T-helper 17 cell (primary cell): ENCODE data around the gene CDKN2C. TPM values are rescaled to one million over a fixed set of nuclear protein-coding genes. Genes with fewer than 3 reads are reported as not detected.
A peak's percentile ranks its signal among the peaks of the same experiment; 100 is the strongest.

ENCODE experiments used
- ATAC-seq: fragments of 150-1000 bp; cut with Tn5 transposase; 2 replicates; pipeline ENCODE4 v1.10.0; 2021; ENCODE audit warnings: mild to moderate bottlenecking, moderate library complexity
- DNase-seq, 3 donors: peaks; one replicate each; pipeline versions ENCODE4 v3.0.0 to v3.0.0-alpha.2; 2020 to 2021
- H3K9me3 ChIP-seq: one replicate; pipeline ENCODE4 v1.7.0; 2013; ENCODE audit warnings: low read length, mild to moderate bottlenecking; ENCODE audit not compliant: control insufficient read depth, poor library complexity, severe bottlenecking
- H3K27ac Mint-ChIP-seq: one replicate; pipeline ENCODE4 v1.8.0; 2022; ENCODE audit warnings: mild to moderate bottlenecking, moderate library complexity, mixed read lengths
- H3K27me3 Mint-ChIP-seq: one replicate; pipeline ENCODE4 v1.8.0; 2022; ENCODE audit warnings: mixed read lengths
- H3K36me3 Mint-ChIP-seq: one replicate; pipeline ENCODE4 v1.8.0; 2022; ENCODE audit warnings: low read depth, mixed read lengths
- H3K4me1 Mint-ChIP-seq: one replicate; pipeline ENCODE4 v1.8.0; 2022; ENCODE audit warnings: mild to moderate bottlenecking, mixed read lengths
- H3K4me3 Mint-ChIP-seq: one replicate; pipeline ENCODE4 v1.8.0; 2022; ENCODE audit warnings: mild to moderate bottlenecking, moderate library complexity, mixed read lengths
- total RNA-seq, 4 donors: library from RNA in 2 of 4; stranded (reverse) in 2 of 4; gene quantifications; one replicate each; pipeline ENCODE4 v1.2.3 and lab custom pipeline; 2022 to 2026

Gene CDKN2C
- total RNA-seq, 2 donors from 2014 or later = 7.7 to 8.2 TPM

- Mint-ChIP-seq H3K4me3 (peak overlapping the region; percentile 100), H3K4me1 (peaks cover 15% of the 10 kb centered on the region), H3K36me3 (peaks cover 3% of the 10 kb centered on the region), H3K27me3 (no peaks in the 10 kb centered on the region), H3K27ac (peak overlapping the region; percentile 97)
- DNase-seq (peak; percentile 40 to 55 (median 53)), ATAC-seq (peak; percentile 46)
- no peaks in the 10 kb centered on the region for H3K9me3 ChIP-seq
Measured at GRCh38 chr1:50968821-50969610, 1.0 kb upstream of the CDKN2C start.

- H3K4me1 Mint-ChIP-seq = peaks cover 17% of the 10 kb centered on the region
- H3K27me3 Mint-ChIP-seq = no peaks in the 10 kb centered on the region
- DNase-seq = no peak
- ATAC-seq = no peak
- peaks cover 5% of the 10 kb centered on the region for H3K36me3 Mint-ChIP-seq
- H3K9me3 ChIP-seq = no peaks in the 10 kb centered on the region
- peak overlapping the region; percentile 97 for H3K27ac Mint-ChIP-seq
- H3K4me3 Mint-ChIP-seq = peak overlapping the region; percentile 100
Measured at GRCh38 chr1:50970509-50970887, 453 bp downstream of the CDKN2C start.

GRCh38 chr1:50970931-50971582 lies 1.0 kb downstream of the CDKN2C start:
- H3K4me1 Mint-ChIP-seq = peaks cover 18% of the 10 kb centered on the region
- peaks cover 5% of the 10 kb centered on the region for H3K36me3 Mint-ChIP-seq
- no peaks in the 10 kb centered on the region for H3K27me3 Mint-ChIP-seq
- peak overlapping the region; percentile 97 for H3K27ac Mint-ChIP-seq
- ATAC-seq = no peak
- DNase-seq = no peak
- no peaks in the 10 kb centered on the region for H3K9me3 ChIP-seq
- H3K4me3 Mint-ChIP-seq = peak overlapping the region; percentile 100

- H3K36me3 Mint-ChIP-seq = peaks cover 5% of the 10 kb centered on the region
- no peak for ATAC-seq
- peaks cover 7% of the 10 kb centered on the region for H3K27me3 Mint-ChIP-seq
- H3K9me3 ChIP-seq = no peaks in the 10 kb centered on the region
- H3K4me1 Mint-ChIP-seq = peaks cover 26% of the 10 kb centered on the region
- DNase-seq = no peak
- no peak overlapping the region for H3K4me3 Mint-ChIP-seq
- H3K27ac Mint-ChIP-seq = no peak overlapping the region
Measured at GRCh38 chr1:50971748-50972305, 1.8 kb downstream of the CDKN2C start.

- Mint-ChIP-seq H3K27ac (no peak overlapping the region), H3K36me3 (peaks cover 5% of the 10 kb centered on the region), H3K4me1 (peaks cover 25% of the 10 kb centered on the region), H3K27me3 (peaks cover 8% of the 10 kb centered on the region), H3K4me3 (no peak overlapping the region)
- no peaks in the 10 kb centered on the region for H3K9me3 ChIP-seq
- DNase-seq (no peak), ATAC-seq (no peak)
Measured at GRCh38 chr1:50972766-50973165, 2.7 kb downstream of the CDKN2C start.

GRCh38 chr1:50973255-50973654 lies 3.2 kb downstream of the CDKN2C start:
- Mint-ChIP-seq H3K27me3 (peaks cover 8% of the 10 kb centered on the region), H3K4me3 (no peak overlapping the region), H3K27ac (no peak overlapping the region)

GRCh38 chr1:50973875-50974617 lies 4.0 kb downstream of the CDKN2C start:
- ATAC-seq (no peak), DNase-seq (no peak)
- Mint-ChIP-seq H3K27me3 (peaks cover 8% of the 10 kb centered on the region), H3K4me1 (peaks cover 32% of the 10 kb centered on the region), H3K27ac (peak overlapping the region; percentile 19), H3K36me3 (peaks cover 5% of the 10 kb centered on the region), H3K4me3 (no peak overlapping the region)
- H3K9me3 ChIP-seq = no peaks in the 10 kb centered on the region

More at GRCh38 chr1:50973255-50973654, 3.2 kb downstream of the CDKN2C start:
- peaks cover 25% of the 10 kb centered on the region for H3K4me1 Mint-ChIP-seq
- no peaks in the 10 kb centered on the region for H3K9me3 ChIP-seq
- no peak for DNase-seq
- H3K36me3 Mint-ChIP-seq = peaks cover 5% of the 10 kb centered on the region
- ATAC-seq = no peak

GRCh38 chr1:50974618-50974935 lies 4.5 kb downstream of the CDKN2C start:
- Mint-ChIP-seq H3K27me3 (peaks cover 8% of the 10 kb centered on the region), H3K4me1 (peaks cover 33% of the 10 kb centered on the region), H3K36me3 (peaks cover 5% of the 10 kb centered on the region), H3K4me3 (no peak overlapping the region), H3K27ac (peak overlapping the region; percentile 19)
- DNase-seq (no peak), ATAC-seq (no peak)
- H3K9me3 ChIP-seq = no peaks in the 10 kb centered on the region

- Mint-ChIP-seq H3K4me1 (peaks cover 25% of the 10 kb centered on the region), H3K4me3 (no peak overlapping the region), H3K36me3 (peaks cover 2% of the 10 kb centered on the region), H3K27me3 (peaks cover 8% of the 10 kb centered on the region), H3K27ac (no peak overlapping the region)
- H3K9me3 ChIP-seq = no peaks in the 10 kb centered on the region
- no peak for ATAC-seq
- no peak for DNase-seq
Measured at GRCh38 chr1:50975436-50975835, 5.4 kb downstream of the CDKN2C start.

GRCh38 chr1:50976111-50976889 lies 6.3 kb downstream of the CDKN2C start:
- DNase-seq = no peak
- peak overlapping the region; percentile 88 for H3K4me3 Mint-ChIP-seq
- peaks cover 8% of the 10 kb centered on the region for H3K27me3 Mint-ChIP-seq
- H3K36me3 Mint-ChIP-seq = peaks cover 2% of the 10 kb centered on the region
- no peaks in the 10 kb centered on the region for H3K9me3 ChIP-seq
- H3K4me1 Mint-ChIP-seq = peaks cover 24% of the 10 kb centered on the region
- no peak for ATAC-seq
- peak overlapping the region; percentile 72 for H3K27ac Mint-ChIP-seq

GRCh38 chr1:50976890-50977574 lies 7.0 kb downstream of the CDKN2C start:
- H3K4me3 Mint-ChIP-seq = peak overlapping the region; percentile 88
- H3K27ac Mint-ChIP-seq = peak overlapping the region; percentile 72
- H3K9me3 ChIP-seq = no peaks in the 10 kb centered on the region
- DNase-seq (peak in 2 of 3 donors; percentile 8 to 15), ATAC-seq (peak; percentile 81)
- H3K4me1 Mint-ChIP-seq = peaks cover 24% of the 10 kb centered on the region
- peaks cover 2% of the 10 kb centered on the region for H3K36me3 Mint-ChIP-seq
- peaks cover 8% of the 10 kb centered on the region for H3K27me3 Mint-ChIP-seq

GRCh38 chr1:50977575-50978143 lies 7.6 kb downstream of the CDKN2C start:
- peaks cover 22% of the 10 kb centered on the region for H3K4me1 Mint-ChIP-seq
- no peaks in the 10 kb centered on the region for H3K9me3 ChIP-seq
- H3K27ac Mint-ChIP-seq = peak overlapping the region; percentile 84
- H3K27me3 Mint-ChIP-seq = peaks cover 8% of the 10 kb centered on the region
- peak overlapping the region; percentile 88 for H3K4me3 Mint-ChIP-seq
- ATAC-seq (peak; percentile 43), DNase-seq (peak in 2 of 3 donors; percentile 7 to 29)
- H3K36me3 Mint-ChIP-seq = peaks cover 2% of the 10 kb centered on the region
